Measurements from ENCODE around the gene TSPAN11. TPM values are rescaled to one million over a fixed set of nuclear protein-coding genes. Genes with fewer than 3 reads are reported as not detected.

The TSPAN11 gene
- total RNA-seq, 4 donors from 2014 or later: 10.7 to 30.6 (median 18.3) TPM

DNA sequence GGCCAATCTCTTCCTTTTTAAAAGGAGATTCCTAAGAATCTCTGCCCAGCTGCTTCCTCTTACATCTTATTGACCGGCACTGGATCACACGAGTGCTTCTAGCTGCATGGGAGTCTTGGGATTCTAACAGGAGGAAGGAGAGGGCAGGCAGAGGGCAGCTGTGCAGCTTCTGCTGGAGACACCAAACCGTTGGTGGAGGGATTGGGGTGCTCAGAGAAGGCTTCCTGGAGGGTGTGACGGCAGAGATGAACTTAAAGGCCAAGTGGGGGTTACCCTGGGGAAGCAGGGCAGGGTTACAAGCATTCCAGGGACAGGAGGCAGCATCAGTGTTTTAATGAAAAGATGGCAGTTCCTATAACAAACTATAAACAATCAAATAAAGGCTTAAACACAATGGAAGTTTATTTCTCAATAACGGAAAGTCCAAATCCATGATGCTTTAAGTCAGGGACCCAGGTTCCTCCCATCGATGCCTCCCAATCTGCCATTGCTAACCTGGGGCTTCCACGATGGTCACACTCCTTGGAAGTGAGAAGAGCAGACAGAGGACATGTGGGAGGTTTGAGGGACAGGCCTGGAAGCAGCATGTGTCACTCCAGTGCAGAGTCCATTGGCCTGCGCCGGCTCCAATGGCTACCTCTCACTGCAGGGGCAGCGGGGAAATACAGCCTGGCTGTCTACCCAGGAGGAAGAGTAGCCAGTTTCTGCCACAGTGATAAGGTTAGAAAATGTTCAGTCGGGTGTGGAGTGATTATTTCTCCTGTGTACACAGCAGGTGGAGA is 94.0 kb downstream of the TSPAN11 start:
- DNase-seq (ENCODE audit: low spot score in 2 of 2): no peak
- H3K27ac ChIP-seq: no peak overlapping the region
- H3K36me3 ChIP-seq: no peaks in the 10 kb centered on the region
- H3K4me3 ChIP-seq: no peak overlapping the region
- H3K27me3 ChIP-seq: no peaks in the 10 kb centered on the region
- WGBS, 2 donors: 83 to 89% methylated on average over 11 of the region's 11 CpGs
- TF ChIP-seq, protein P1, sequence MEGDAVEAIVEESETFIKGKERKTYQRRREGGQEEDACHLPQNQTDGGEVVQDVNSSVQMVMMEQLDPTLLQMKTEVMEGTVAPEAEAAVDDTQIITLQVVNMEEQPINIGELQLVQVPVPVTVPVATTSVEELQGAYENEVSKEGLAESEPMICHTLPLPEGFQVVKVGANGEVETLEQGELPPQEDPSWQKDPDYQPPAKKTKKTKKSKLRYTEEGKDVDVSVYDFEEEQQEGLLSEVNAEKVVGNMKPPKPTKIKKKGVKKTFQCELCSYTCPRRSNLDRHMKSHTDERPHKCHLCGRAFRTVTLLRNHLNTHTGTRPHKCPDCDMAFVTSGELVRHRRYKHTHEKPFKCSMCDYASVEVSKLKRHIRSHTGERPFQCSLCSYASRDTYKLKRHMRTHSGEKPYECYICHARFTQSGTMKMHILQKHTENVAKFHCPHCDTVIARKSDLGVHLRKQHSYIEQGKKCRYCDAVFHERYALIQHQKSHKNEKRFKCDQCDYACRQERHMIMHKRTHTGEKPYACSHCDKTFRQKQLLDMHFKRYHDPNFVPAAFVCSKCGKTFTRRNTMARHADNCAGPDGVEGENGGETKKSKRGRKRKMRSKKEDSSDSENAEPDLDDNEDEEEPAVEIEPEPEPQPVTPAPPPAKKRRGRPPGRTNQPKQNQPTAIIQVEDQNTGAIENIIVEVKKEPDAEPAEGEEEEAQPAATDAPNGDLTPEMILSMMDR (IDR thresholded peaks at IDR 0.05): no peak
- no peak for TF ChIP-seq POLR2A (IDR thresholded peaks at IDR 0.05)
- no peak for TF ChIP-seq EP300 (IDR thresholded peaks at IDR 0.05)
- H3K4me1 ChIP-seq: peaks cover 0 to 5% (median 0%) of the 10 kb centered on the region in 4 donors
- H3K9me3 ChIP-seq: no peaks in the 10 kb centered on the region

DNA sequence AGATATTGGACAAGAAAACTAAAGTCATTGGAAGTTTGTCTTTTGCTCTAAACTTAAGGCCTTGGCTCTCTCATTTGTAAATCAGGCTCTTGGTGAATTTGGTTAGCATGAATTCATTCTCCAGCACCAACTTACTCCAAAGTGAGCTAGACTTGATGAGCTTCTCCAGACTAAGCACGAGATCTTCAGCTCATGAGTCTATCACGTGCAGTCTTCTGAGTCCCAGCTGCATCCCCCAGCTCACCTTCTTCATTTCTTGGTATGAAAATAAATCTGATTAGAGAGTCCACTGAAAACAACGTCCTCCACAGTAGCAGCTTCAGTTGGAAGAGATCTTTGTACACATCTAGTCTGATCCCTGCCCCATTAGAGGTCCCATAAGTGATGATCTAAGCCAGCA is 94.6 kb downstream of the TSPAN11 start:
- TF ChIP-seq, protein P1 (IDR thresholded peaks at IDR 0.05): no peak
- no peak for TF ChIP-seq POLR2A (IDR thresholded peaks at IDR 0.05)
- no peak for TF ChIP-seq EP300 (IDR thresholded peaks at IDR 0.05)
- no peaks in the 10 kb centered on the region for H3K36me3 ChIP-seq
- 74 to 81% methylated on average over 3 of the region's 3 CpGs for WGBS, 2 donors
- H3K9me3 ChIP-seq: no peaks in the 10 kb centered on the region
- DNase-seq (ENCODE audit: low spot score in 2 of 2): no peak
- no peak overlapping the region for H3K4me3 ChIP-seq
- no peak overlapping the region for H3K27ac ChIP-seq
- no peaks in the 10 kb centered on the region for H3K27me3 ChIP-seq
- peaks cover 0 to 5% (median 0%) of the 10 kb centered on the region in 4 donors for H3K4me1 ChIP-seq

DNA sequence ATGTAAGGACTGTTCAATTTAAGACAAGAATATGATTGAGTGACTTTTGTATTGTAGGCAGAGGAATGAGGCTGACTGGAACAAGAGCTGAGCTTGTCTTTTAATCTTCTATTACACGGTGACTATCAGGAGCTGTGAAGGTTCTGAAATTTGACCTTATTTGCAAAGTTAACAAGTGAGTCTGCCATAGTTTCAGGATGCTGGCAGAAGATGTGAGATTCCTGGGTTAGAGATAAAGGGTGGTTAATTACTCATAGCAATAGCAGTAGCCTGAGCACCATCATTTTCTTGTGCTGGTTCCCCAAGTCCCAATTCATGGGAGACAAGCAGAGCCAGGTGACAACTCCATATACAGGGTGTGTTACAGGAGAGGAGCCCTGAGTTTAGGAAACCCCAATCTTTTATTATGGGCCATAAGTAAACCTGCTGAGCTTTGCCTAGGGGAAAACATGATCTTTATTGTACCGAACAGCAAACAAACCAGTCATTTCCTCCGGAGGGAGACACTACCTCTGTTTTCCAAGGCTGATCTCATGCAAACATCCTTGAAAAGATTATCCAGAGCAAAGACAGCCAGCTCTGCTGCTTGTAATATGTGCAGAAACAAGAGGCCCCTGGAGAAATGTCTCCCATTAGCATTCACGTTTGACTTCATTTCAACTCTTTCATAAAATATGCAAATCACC is 95.4 kb downstream of the TSPAN11 start:
- Histone ChIP-seq H3K4me3 (no peak overlapping the region), H3K9me3 (no peaks in the 10 kb centered on the region), H3K4me1 (peaks cover 0 to 5% (median 0%) of the 10 kb centered on the region in 4 donors), H3K27ac (no peak overlapping the region), H3K27me3 (no peaks in the 10 kb centered on the region), H3K36me3 (no peaks in the 10 kb centered on the region)
- no peak for DNase-seq (ENCODE audit: low spot score in 2 of 2)
- 54% methylated on average over 4 of the region's 4 CpGs for WGBS, 2 donors
- TF ChIP-seq EP300 (IDR thresholded peaks at IDR 0.05): no peak
- TF ChIP-seq POLR2A (IDR thresholded peaks at IDR 0.05): no peak
- TF ChIP-seq, protein P1 (IDR thresholded peaks at IDR 0.05): no peak

DNA sequence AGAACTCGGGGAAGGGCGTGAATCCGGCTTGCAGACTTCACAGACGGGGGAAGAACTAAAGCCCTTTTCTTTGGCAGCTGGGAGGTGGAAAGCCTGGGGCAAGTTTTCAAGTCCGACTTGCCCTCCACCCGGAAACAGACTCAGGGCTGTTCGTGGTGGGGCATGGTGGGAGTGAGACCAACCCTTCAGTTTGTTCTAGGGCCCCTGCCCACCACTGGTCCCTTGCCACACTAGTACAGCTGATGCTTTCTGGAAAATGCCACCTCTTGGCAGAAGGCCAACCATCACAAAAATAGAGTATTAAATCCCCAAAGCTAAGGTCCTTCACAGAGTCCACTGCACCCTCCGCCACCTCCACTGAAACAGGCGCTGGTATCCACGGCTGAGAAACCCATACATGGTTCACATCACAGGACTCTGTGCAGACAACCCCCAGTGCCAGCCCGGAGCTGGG is 96.8 kb downstream of the TSPAN11 start:
- WGBS, 2 donors: 51 to 54% methylated on average over 11 of the region's 11 CpGs

More for the DNA sequence above, 96.8 kb downstream of the TSPAN11 start:
- TF ChIP-seq EP300 (IDR thresholded peaks at IDR 0.05) (peak in 1 of 2 donors; percentile 10), POLR2A (IDR thresholded peaks at IDR 0.05) (no peak)
- TF ChIP-seq, protein P1 (IDR thresholded peaks at IDR 0.05): no peak
- H3K27me3 ChIP-seq: no peaks in the 10 kb centered on the region
- peak overlapping the region in 1 of 4 donors; percentile 53 for H3K27ac ChIP-seq
- H3K36me3 ChIP-seq: no peaks in the 10 kb centered on the region
- H3K4me1 ChIP-seq: peaks cover 0 to 5% (median 0%) of the 10 kb centered on the region in 4 donors
- H3K4me3 ChIP-seq: no peak overlapping the region
- no peak for DNase-seq (ENCODE audit: low spot score in 2 of 2)
- no peaks in the 10 kb centered on the region for H3K9me3 ChIP-seq
